ENCODE measurements around the gene MADCAM1. TPM values are rescaled to one million over a fixed set of nuclear protein-coding genes. Genes with fewer than 3 reads are reported as not detected.

The MADCAM1 gene
- total and polyA plus RNA-seq, 2 of the 8 experiments (the other 6 are each of a cell fraction or from before 2014, with no cell fraction given): 2.3 to 3.0 TPM

DNA sequence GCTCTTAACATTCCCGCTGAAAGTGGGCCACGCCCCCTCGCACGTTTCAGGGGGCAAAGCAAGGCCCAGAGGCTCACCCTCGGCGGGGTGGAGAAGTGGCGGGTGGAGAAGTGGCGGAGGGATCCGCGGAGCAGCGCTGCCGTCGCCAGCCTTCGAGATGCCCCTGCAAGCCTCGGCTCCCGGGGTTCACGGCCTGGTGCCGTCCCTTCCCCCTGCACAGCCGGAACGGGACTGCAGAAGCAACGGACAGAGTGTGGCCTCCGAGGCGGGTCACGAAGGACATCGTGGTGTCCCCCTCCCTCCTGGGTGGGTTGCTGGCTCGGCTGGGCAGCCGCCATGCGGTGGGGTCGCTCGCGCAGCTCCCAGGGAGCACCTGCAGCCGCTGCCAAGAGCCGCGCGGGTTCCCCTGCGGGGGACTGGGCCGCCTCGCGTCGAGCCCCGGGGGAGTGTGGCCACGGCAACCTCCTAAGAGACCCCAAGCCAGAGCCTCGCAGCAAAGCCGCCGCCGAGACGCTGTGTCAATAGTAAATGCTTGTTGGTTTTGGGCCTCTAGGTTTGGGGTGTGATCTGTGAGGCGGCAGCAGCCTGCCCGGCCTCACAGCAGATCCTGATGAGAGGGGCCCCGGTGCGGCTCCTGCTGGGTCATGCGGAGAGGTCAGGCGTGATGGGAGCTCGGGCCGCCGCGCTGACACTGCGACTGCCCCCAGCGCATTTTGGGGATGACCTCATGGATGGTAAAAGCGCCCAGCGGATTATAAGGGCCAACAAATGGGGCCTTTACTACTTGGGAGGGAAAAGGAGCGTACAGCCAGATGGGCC lies 16.5 kb downstream of the MADCAM1 start:
- WGBS, 2 experiments (ENCODE audit: extremely low coverage in 1 of 2, insufficient coverage in 1 of 2, insufficient read length in 1 of 2, insufficient replicate concordance in 2 of 2, low coverage in 1 of 2, low lambda C conversion rate in 2 of 2, missing lambda C conversion rate in 1 of 2): 91% methylated on average over 53 of the region's 62 CpGs; no CpG with 5 or more reads in 1 of the 2 experiments
- H2BK12ac ChIP-seq (ENCODE audit: low read depth, low read length): no peak overlapping the region; the same call in 1 of the 2 replicates
- H3K4me1 ChIP-seq (replicated peaks in 1 of 4; ENCODE audit: control insufficient read depth in 3 of 4, insufficient read depth in 4 of 4, low read length in 3 of 4): peaks cover 0 to 14% (median 9%) of the 10 kb centered on the region in 4 experiments; a peak in 5 of 7 replicates
- no peak overlapping the region for H3K4me2 ChIP-seq (ENCODE audit: insufficient read depth in 1 of 2, low read depth in 2 of 2, low read length in 2 of 2)
- DNase-seq (ENCODE audit: low read depth in 1 of 2, low spot score in 2 of 2) (peak in 1 of 2 experiments; percentile 59), FAIRE-seq (no peak)
- peak overlapping the region; percentile 75; the same call in 1 of the 2 replicates for H2AK5ac ChIP-seq (ENCODE audit: low read depth, low read length)
- no peak overlapping the region for H3K9ac ChIP-seq (replicated peaks in 1 of 4; ENCODE audit: extremely low read depth in 1 of 4, low read depth in 3 of 4, low read length in 3 of 4)
- H2AFZ ChIP-seq (ENCODE audit: low read length): no peak overlapping the region
- H2BK5ac ChIP-seq (ENCODE audit: low read depth, low read length): no peak overlapping the region
- peaks cover 5% of the 10 kb centered on the region; the same call in 1 of the 2 replicates for H3K79me1 ChIP-seq (ENCODE audit: low read depth, low read length)
- POLR2A ChIA-PET (ENCODE audit: partially characterized antibody): interaction anchor here (0.9 kb wide), 1 partner anchor 57 kb away, joined by 4 read pairs; no protein-coding TSS in a partner anchor
- H3K14ac ChIP-seq (ENCODE audit: insufficient read length): no peak overlapping the region
- TF ChIP-seq E2F6 (IDR thresholded peaks at IDR 0.05): 0 out of 2 replicates have a peak, but pooled peaks have one; percentile 16
- TF ChIP-seq TCF12 (IDR thresholded peaks at IDR 0.05; ENCODE audit: low read depth, low read length): no peak
- TF ChIP-seq RAD21 (IDR thresholded peaks at IDR 0.05 in 1 of 2, conservative IDR thresholded peaks at IDR 0.05 in 1 of 2; ENCODE audit: low read depth in 2 of 2, low read length in 2 of 2): no peak
- TF ChIP-seq, protein P1, sequence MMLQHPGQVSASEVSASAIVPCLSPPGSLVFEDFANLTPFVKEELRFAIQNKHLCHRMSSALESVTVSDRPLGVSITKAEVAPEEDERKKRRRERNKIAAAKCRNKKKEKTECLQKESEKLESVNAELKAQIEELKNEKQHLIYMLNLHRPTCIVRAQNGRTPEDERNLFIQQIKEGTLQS (IDR thresholded peaks at IDR 0.05; ENCODE audit: insufficient read depth, low read depth, low read length): no peak
- TF ChIP-seq MAFK (IDR thresholded peaks at IDR 0.05; ENCODE audit: low read depth, low read length): no peak
- no peak for TF ChIP-seq YY1 (IDR thresholded peaks at IDR 0.05; ENCODE audit: low read depth, low read length)
- H3K4ac ChIP-seq (replicated peaks; ENCODE audit: insufficient read length, low read depth, low read length): no peak overlapping the region
- no peak overlapping the region for H2BK15ac ChIP-seq (ENCODE audit: low read length)
- no peak overlapping the region for H2BK120ac ChIP-seq (replicated peaks; ENCODE audit: low read depth, low read length)
- H3K23me2 ChIP-seq (ENCODE audit: low read depth, low read length): peaks cover 8% of the 10 kb centered on the region; the same call in 1 of the 2 replicates
- no peaks in the 10 kb centered on the region for H3K27me3 ChIP-seq (replicated peaks in 1 of 4; ENCODE audit: control insufficient read depth in 3 of 4, extremely low read depth in 1 of 4, insufficient read depth in 3 of 4, low read length in 3 of 4)
- no peak overlapping the region for H3K56ac ChIP-seq (replicated peaks; ENCODE audit: insufficient read length, low read depth, low read length)
- H3K36me3 ChIP-seq (ENCODE audit: control insufficient read depth in 2 of 4, insufficient read depth in 4 of 4, low read length in 3 of 4): peaks cover 0 to 6% (median 3%) of the 10 kb centered on the region in 4 experiments; a peak in 3 of 8 replicates
- H4K20me1 ChIP-seq (replicated peaks in 1 of 2; ENCODE audit: control insufficient read depth in 1 of 2, insufficient read depth in 2 of 2, low read length in 2 of 2): peaks cover 0 to 13% of the 10 kb centered on the region in 2 experiments
- H4K8ac ChIP-seq (ENCODE audit: extremely low read depth, insufficient read depth, low read length): no peak overlapping the region
- no peak overlapping the region for H4K5ac ChIP-seq (ENCODE audit: insufficient read length, low read depth, low read length)
- H3K27ac ChIP-seq (ENCODE audit: low read depth, low read length): no peak overlapping the region
- H3K18ac ChIP-seq (ENCODE audit: extremely low read depth, low read length): no peak overlapping the region; the same call in 1 of the 2 replicates
- H3K9me3 ChIP-seq (ENCODE audit: insufficient read depth in 2 of 2, low read depth in 1 of 2, low read length in 1 of 2): no peaks in the 10 kb centered on the region; a peak in 2 of 4 replicates
- no peak overlapping the region for H2BK20ac ChIP-seq (ENCODE audit: low read length)
- no peak overlapping the region for H4K91ac ChIP-seq (replicated peaks; ENCODE audit: insufficient read length, low read length)
- no peak overlapping the region for H3K23ac ChIP-seq (ENCODE audit: insufficient read length)
- H3K4me3 ChIP-seq (ENCODE audit: extremely low read depth in 1 of 4, insufficient read depth in 2 of 4, low read depth in 3 of 4, low read length in 4 of 4): no peak overlapping the region
- H3K79me2 ChIP-seq (ENCODE audit: control insufficient read depth in 1 of 2, insufficient read depth in 2 of 2, low read length in 2 of 2): no peaks in the 10 kb centered on the region
- CTCF ChIA-PET (ENCODE audit: partially characterized antibody): interaction anchor here (3.0 kb wide), 1 partner anchor 20 kb away, joined by 26 read pairs; the partner anchor contains the start of gene CDC34
